ENCODE measurements around the gene CDK5RAP3.
"Not testable (repeated sequence)": the region's sequence is repeated elsewhere in the genome, so short reads cannot be mapped to it uniquely, and the experiment has no call there.

CDK5RAP3 gene

GRCh38 chr17:47980541-47980940 lies 9.6 kb downstream of the CDK5RAP3 start:
- no peak for FAIRE-seq

- FAIRE-seq: no peak
These were observed 10.5 kb downstream of the CDK5RAP3 start for GRCh38 chr17:47981462-47981861.

- FAIRE-seq: no peak
These were observed 11.2 kb downstream of the CDK5RAP3 start for GRCh38 chr17:47982091-47982617.

- FAIRE-seq: no peak
These were observed 11.9 kb downstream of the CDK5RAP3 start for GRCh38 chr17:47982645-47983390.

- no peak for FAIRE-seq
These were observed 12.7 kb downstream of the CDK5RAP3 start for GRCh38 chr17:47983492-47984223.

- FAIRE-seq: no peak
These were observed 15.6 kb downstream of the CDK5RAP3 start for GRCh38 chr17:47986520-47986919.

- no peak for FAIRE-seq
These were observed 16.4 kb downstream of the CDK5RAP3 start for GRCh38 chr17:47987240-47987835.

- FAIRE-seq: not testable (repeated sequence)
These were observed 17.5 kb downstream of the CDK5RAP3 start for GRCh38 chr17:47988445-47988844.

- FAIRE-seq: no peak
These were observed 18.2 kb downstream of the CDK5RAP3 start for GRCh38 chr17:47989159-47989558.

- FAIRE-seq: no peak
These were observed 18.8 kb downstream of the CDK5RAP3 start for GRCh38 chr17:47989700-47990099.

GRCh38 chr17:47990962-47991731 lies 20.2 kb downstream of the CDK5RAP3 start:
- no peak for FAIRE-seq

GRCh38 chr17:47992216-47992615 lies 21.3 kb downstream of the CDK5RAP3 start:
- FAIRE-seq: no peak

GRCh38 chr17:47993031-47993564 lies 22.2 kb downstream of the CDK5RAP3 start:
- FAIRE-seq: no peak

GRCh38 chr17:47993964-47994363 lies 23.1 kb downstream of the CDK5RAP3 start:
- no peak for FAIRE-seq

- FAIRE-seq: no peak
These were observed 23.8 kb downstream of the CDK5RAP3 start for GRCh38 chr17:47994724-47995123.

GRCh38 chr17:47995241-47995935 lies 24.5 kb downstream of the CDK5RAP3 start:
- FAIRE-seq: no peak

- FAIRE-seq: no peak
These were observed 25.3 kb downstream of the CDK5RAP3 start for GRCh38 chr17:47996201-47996600.

GRCh38 chr17:47997586-47997985 lies 26.7 kb downstream of the CDK5RAP3 start:
- FAIRE-seq: no peak

GRCh38 chr17:47998044-47998443 lies 27.1 kb downstream of the CDK5RAP3 start:
- no peak for FAIRE-seq

GRCh38 chr17:47999582-47999981 lies 28.7 kb downstream of the CDK5RAP3 start:
- FAIRE-seq: no peak

- no peak for FAIRE-seq
These were observed 30.3 kb downstream of the CDK5RAP3 start for GRCh38 chr17:48001197-48001596.

- not testable (repeated sequence) for FAIRE-seq
These were observed 30.7 kb downstream of the CDK5RAP3 start for GRCh38 chr17:48001657-48002056.
